HG03571 (cell line): Measurements from ENCODE around the gene IL10.
A peak's percentile ranks its signal among the peaks of the same experiment; 100 is the strongest.
"Not testable (repeated sequence)": the region's sequence is repeated elsewhere in the genome, so short reads cannot be mapped to it uniquely, and the experiment has no call there.

Source experiments
- ATAC-seq: cut with Tn5 transposase; IDR thresholded peaks from one replicate; pipeline ENCODE4 v1.9.1; 2021; ENCODE audit not compliant: unreplicated experiment

Gene IL10

GRCh38 chr1:206794294-206794908 is 22.1 kb upstream of the IL10 start:
- ATAC-seq = no peak

- ATAC-seq = no peak
Measured at GRCh38 chr1:206793620-206794019, 21.3 kb upstream of the IL10 start.

GRCh38 chr1:206792939-206793607 is 20.8 kb upstream of the IL10 start:
- peak; percentile 46 for ATAC-seq

GRCh38 chr1:206790502-206791250 is 18.4 kb upstream of the IL10 start:
- no peak for ATAC-seq

GRCh38 chr1:206788487-206789050 is 16.3 kb upstream of the IL10 start:
- no peak for ATAC-seq

GRCh38 chr1:206787891-206788290 is 15.6 kb upstream of the IL10 start:
- no peak for ATAC-seq

GRCh38 chr1:206786212-206786886 is 14.1 kb upstream of the IL10 start:
- ATAC-seq = no peak

- ATAC-seq = no peak
Measured at GRCh38 chr1:206785182-206785765, 13.0 kb upstream of the IL10 start.

- ATAC-seq = peak; percentile 63
Measured at GRCh38 chr1:206784471-206784903, 12.2 kb upstream of the IL10 start.

- no peak for ATAC-seq
Measured at GRCh38 chr1:206783506-206783905, 11.2 kb upstream of the IL10 start.

GRCh38 chr1:206782448-206782847 is 10.2 kb upstream of the IL10 start:
- ATAC-seq = peak; percentile 68

- ATAC-seq = no peak
Measured at GRCh38 chr1:206779638-206780037, 7.3 kb upstream of the IL10 start.

- not testable (repeated sequence) for ATAC-seq
Measured at GRCh38 chr1:206778911-206779310, 6.6 kb upstream of the IL10 start.

- no peak for ATAC-seq
Measured at GRCh38 chr1:206778031-206778430, 5.7 kb upstream of the IL10 start.

GRCh38 chr1:206776229-206776628 is 3.9 kb upstream of the IL10 start:
- no peak for ATAC-seq

GRCh38 chr1:206774093-206774492 is 1.8 kb upstream of the IL10 start:
- no peak for ATAC-seq

GRCh38 chr1:206771338-206771692 is 979 bp downstream of the IL10 start:
- no peak for ATAC-seq

- ATAC-seq = no peak
Measured at GRCh38 chr1:206770531-206771337, 1.6 kb downstream of the IL10 start, which contains the start of gene IL19. Gene IL19, plus strand, starts transcription at chr1:206770773. Its CDS starts 65,890 bp downstream, at chr1:206836663.

- ATAC-seq = peak; percentile 68
Measured at GRCh38 chr1:206769304-206769731, 3.0 kb downstream of the IL10 start.
